ENCODE results near the gene DNAJC7.

Gene DNAJC7

GRCh38 chr17:41974031-41974430 lies 43.2 kb downstream of the DNAJC7 start:
- no peak for DNase-seq (ENCODE audit: low read depth in 1 of 2, low spot score in 1 of 2)
- Histone ChIP-seq H3K27me3 (ENCODE audit: insufficient read depth, poor library complexity, severe bottlenecking) (no peaks in the 10 kb centered on the region), H3K27ac (replicated peaks) (no peak overlapping the region), H3K4me3 (replicated peaks; ENCODE audit: insufficient read depth, low read length) (no peak overlapping the region)
- no peak for TF ChIP-seq REST (IDR thresholded peaks at IDR 0.05; ENCODE audit: insufficient replicate concordance, low read depth)
- TF ChIP-seq GABPA (IDR thresholded peaks at IDR 0.05; ENCODE audit: low read depth), result no peak
- no peak for TF ChIP-seq POLR2AphosphoS5 (IDR thresholded peaks at IDR 0.05; ENCODE audit: low read depth)
- no peak for TF ChIP-seq CTCF (IDR thresholded peaks at IDR 0.05; ENCODE audit: insufficient read depth, low read length)
- TF ChIP-seq SPI1 (IDR thresholded peaks at IDR 0.05; ENCODE audit: borderline replicate concordance, low read depth), result no peak

GRCh38 chr17:41973408-41973811 lies 43.8 kb downstream of the DNAJC7 start:
- DNase-seq (ENCODE audit: low read depth in 1 of 2, low spot score in 1 of 2), result no peak
- Histone ChIP-seq H3K27me3 (ENCODE audit: insufficient read depth, poor library complexity, severe bottlenecking) (no peaks in the 10 kb centered on the region), H3K27ac (replicated peaks) (no peak overlapping the region), H3K4me3 (replicated peaks; ENCODE audit: insufficient read depth, low read length) (no peak overlapping the region)
- no peak for TF ChIP-seq GABPA (IDR thresholded peaks at IDR 0.05; ENCODE audit: low read depth)
- TF ChIP-seq CTCF (IDR thresholded peaks at IDR 0.05; ENCODE audit: insufficient read depth, low read length), result no peak
- TF ChIP-seq POLR2AphosphoS5 (IDR thresholded peaks at IDR 0.05; ENCODE audit: low read depth), result peak; percentile 49; the same call in 1 of the 2 replicates
- TF ChIP-seq SPI1 (IDR thresholded peaks at IDR 0.05; ENCODE audit: borderline replicate concordance, low read depth), result no peak

GRCh38 chr17:41972571-41973407 lies 44.5 kb downstream of the DNAJC7 start:
- TF ChIP-seq GABPA (IDR thresholded peaks at IDR 0.05; ENCODE audit: low read depth) (no peak), POLR2AphosphoS5 (IDR thresholded peaks at IDR 0.05; ENCODE audit: low read depth) (peak; percentile 16; the same call in 1 of the 2 replicates), CTCF (IDR thresholded peaks at IDR 0.05; ENCODE audit: insufficient read depth, low read length) (no peak), REST (IDR thresholded peaks at IDR 0.05; ENCODE audit: insufficient replicate concordance, low read depth) (no peak), SPI1 (IDR thresholded peaks at IDR 0.05; ENCODE audit: borderline replicate concordance, low read depth) (no peak)
- no peak for DNase-seq (ENCODE audit: low read depth in 1 of 2, low spot score in 1 of 2)
- Histone ChIP-seq H3K4me3 (replicated peaks; ENCODE audit: insufficient read depth, low read length) (no peak overlapping the region), H3K27me3 (ENCODE audit: insufficient read depth, poor library complexity, severe bottlenecking) (no peaks in the 10 kb centered on the region), H3K27ac (replicated peaks) (no peak overlapping the region)

All from HL-60 (cell line).